PFSK-1 (cell line): ENCODE results near the gene AZIN2.

Experiments used
- FOXP2 ChIP-seq: optimal IDR thresholded peaks from 2 replicates; pipeline ENCODE3; 2011; ENCODE audit warnings: borderline replicate concordance, control low read depth, inconsistent platforms; ENCODE audit not compliant: insufficient read depth; ENCODE audit errors: extremely low read length, extremely low read depth
- POLR2AphosphoS5 ChIP-seq: IDR thresholded peaks from 2 replicates; pipeline ENCODE4 v1.6.1; 2012; ENCODE audit warnings: low read depth, mild to moderate bottlenecking, control low read depth, low read length, moderate library complexity
- REST ChIP-seq, 2 experiments: IDR thresholded peaks; 2 replicates each; pipeline versions ENCODE4 v1.6.1 to v1.8.0; 2011 to 2012; ENCODE audit warnings: low read depth in 2 of 2, low read length in 2 of 2, control low read depth in 1 of 2, inconsistent platforms in 1 of 2, mild to moderate bottlenecking in 1 of 2, moderate library complexity in 1 of 2; ENCODE audit not compliant: insufficient read depth in 1 of 2
- SIN3A ChIP-seq: IDR thresholded peaks from 2 replicates; pipeline ENCODE4 v1.6.1; 2012; ENCODE audit warnings: mild to moderate bottlenecking, low read length, moderate library complexity, borderline replicate concordance; ENCODE audit not compliant: insufficient read depth
- TAF1 ChIP-seq: IDR thresholded peaks from 2 replicates; pipeline ENCODE4 v1.6.1; 2012; ENCODE audit warnings: low read length, control low read depth, borderline replicate concordance; ENCODE audit not compliant: insufficient read depth

AZIN2 gene

GRCh38 chr1:33097762-33098161 lies 16.8 kb downstream of the AZIN2 start:
- TF ChIP-seq SIN3A = no peak

- TF ChIP-seq TAF1 (no peak), REST (IDR thresholded peaks at IDR 0.05; ENCODE audit: insufficient read depth in 1 of 2, low read depth in 2 of 2, low read length in 2 of 2) (no peak), POLR2AphosphoS5 (no peak), FOXP2 (no peak), SIN3A (no peak)
These were observed 17.4 kb downstream of the AZIN2 start for GRCh38 chr1:33098371-33098770.

- TF ChIP-seq REST (IDR thresholded peaks at IDR 0.05; ENCODE audit: insufficient read depth in 1 of 2, low read depth in 2 of 2, low read length in 2 of 2) = no peak
- TF ChIP-seq SIN3A = no peak
- TF ChIP-seq TAF1 = no peak
- TF ChIP-seq POLR2AphosphoS5 = no peak
- TF ChIP-seq FOXP2 = no peak
These were observed 18.6 kb downstream of the AZIN2 start for GRCh38 chr1:33099290-33100118.

- no peak for TF ChIP-seq REST (IDR thresholded peaks at IDR 0.05; ENCODE audit: insufficient read depth in 1 of 2, low read depth in 2 of 2, low read length in 2 of 2)
- no peak for TF ChIP-seq POLR2AphosphoS5
- no peak for TF ChIP-seq FOXP2
- TF ChIP-seq TAF1 = no peak
- TF ChIP-seq SIN3A = no peak
These were observed 29.5 kb downstream of the AZIN2 start for GRCh38 chr1:33110477-33110876.

GRCh38 chr1:33111965-33112364 lies 31.0 kb downstream of the AZIN2 start:
- TF ChIP-seq FOXP2 (no peak), POLR2AphosphoS5 (no peak), TAF1 (no peak), SIN3A (no peak), REST (IDR thresholded peaks at IDR 0.05; ENCODE audit: insufficient read depth in 1 of 2, low read depth in 2 of 2, low read length in 2 of 2) (no peak)
